ENCODE results near the gene MEIS1. TPM values are rescaled to one million over a fixed set of nuclear protein-coding genes. Genes with fewer than 3 reads are reported as not detected.

Gene MEIS1
- total RNA-seq, 1 experiment from 2014 or later, result 89.4 TPM

DNA sequence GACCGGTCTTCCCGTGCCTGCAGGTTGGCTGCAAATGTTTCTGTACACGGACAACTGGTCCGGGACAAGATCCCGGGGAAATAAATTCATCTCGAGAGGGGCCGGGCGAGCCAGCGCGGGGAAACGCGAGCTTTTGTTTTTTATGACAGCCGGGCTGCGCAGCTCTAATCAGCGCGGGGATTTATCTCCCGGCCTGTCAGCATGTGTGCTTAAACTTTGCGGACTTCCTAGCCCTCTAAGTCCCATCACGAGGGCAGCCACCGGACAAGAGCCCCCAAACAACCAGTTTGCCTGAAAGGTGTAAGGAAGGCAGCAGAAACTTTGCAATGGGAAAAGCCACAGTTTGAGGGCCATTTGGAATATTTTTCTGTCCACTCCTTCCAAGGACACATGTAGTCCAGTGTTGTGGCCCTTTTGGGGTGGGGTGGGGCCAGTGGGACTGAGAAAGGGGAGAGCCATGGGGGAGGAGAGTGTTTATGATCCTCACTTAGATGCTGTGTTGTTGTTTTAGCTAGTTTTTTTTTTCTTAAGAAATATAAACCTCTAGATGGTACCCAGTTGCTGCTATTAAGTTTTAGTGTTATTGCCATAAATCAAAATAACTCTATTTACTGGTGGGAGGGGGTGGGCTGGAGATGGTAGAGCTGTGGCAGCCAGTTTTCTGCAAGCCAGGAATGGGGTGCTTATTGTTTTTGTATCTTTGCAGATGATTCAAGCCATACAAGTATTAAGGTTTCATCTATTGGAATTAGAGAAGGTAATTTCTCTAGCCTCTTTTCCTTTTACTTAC lies 6.0 kb downstream of the MEIS1 start:
- ChIA-PET POLR2A (ENCODE audit: low non-redundant PET) (no interaction called here), CTCF (interaction anchor here (0.7 kb wide), 1 partner anchor 17 kb away, joined by 3 read pairs; no protein-coding TSS in a partner anchor)
- H3K4me3 ChIP-seq (ENCODE audit: low read depth, low read length, poor library complexity, severe bottlenecking), result peak overlapping the region; percentile 59
- H3K27ac ChIP-seq (ENCODE audit: low read depth, low read length, poor library complexity, severe bottlenecking), result peak overlapping the region; percentile 95
- peak; percentile 50 for DNase-seq (ENCODE audit: low spot score)
- H3K9me3 ChIP-seq (ENCODE audit: low read depth, low read length, poor library complexity, severe bottlenecking), result no peaks in the 10 kb centered on the region
- TF ChIP-seq EZH2 (IDR thresholded peaks at IDR 0.05; ENCODE audit: borderline replicate concordance, low read depth, low read length, poor library complexity, severe bottlenecking), result no peak
- TF ChIP-seq, protein P1, sequence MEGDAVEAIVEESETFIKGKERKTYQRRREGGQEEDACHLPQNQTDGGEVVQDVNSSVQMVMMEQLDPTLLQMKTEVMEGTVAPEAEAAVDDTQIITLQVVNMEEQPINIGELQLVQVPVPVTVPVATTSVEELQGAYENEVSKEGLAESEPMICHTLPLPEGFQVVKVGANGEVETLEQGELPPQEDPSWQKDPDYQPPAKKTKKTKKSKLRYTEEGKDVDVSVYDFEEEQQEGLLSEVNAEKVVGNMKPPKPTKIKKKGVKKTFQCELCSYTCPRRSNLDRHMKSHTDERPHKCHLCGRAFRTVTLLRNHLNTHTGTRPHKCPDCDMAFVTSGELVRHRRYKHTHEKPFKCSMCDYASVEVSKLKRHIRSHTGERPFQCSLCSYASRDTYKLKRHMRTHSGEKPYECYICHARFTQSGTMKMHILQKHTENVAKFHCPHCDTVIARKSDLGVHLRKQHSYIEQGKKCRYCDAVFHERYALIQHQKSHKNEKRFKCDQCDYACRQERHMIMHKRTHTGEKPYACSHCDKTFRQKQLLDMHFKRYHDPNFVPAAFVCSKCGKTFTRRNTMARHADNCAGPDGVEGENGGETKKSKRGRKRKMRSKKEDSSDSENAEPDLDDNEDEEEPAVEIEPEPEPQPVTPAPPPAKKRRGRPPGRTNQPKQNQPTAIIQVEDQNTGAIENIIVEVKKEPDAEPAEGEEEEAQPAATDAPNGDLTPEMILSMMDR (conservative IDR thresholded peaks at IDR 0.05; ENCODE audit: low read depth, low read length), result no peak
- peaks cover 30% of the 10 kb centered on the region for H3K4me1 ChIP-seq (ENCODE audit: insufficient read depth, low read length, poor library complexity, severe bottlenecking)
- H3K27me3 ChIP-seq (replicated peaks; ENCODE audit: insufficient read depth, low read depth, low read length, poor library complexity), result no peaks in the 10 kb centered on the region
- BruUV-seq (replicated peaks), result no TSS peak
- intact Hi-C loops (cut with micrococcal nuclease; ENCODE audit: unreplicated experiment), result no loop called here
- peaks cover 82% of the 10 kb centered on the region for H3K36me3 ChIP-seq (ENCODE audit: insufficient read depth, low read length, poor library complexity, severe bottlenecking)

DNA sequence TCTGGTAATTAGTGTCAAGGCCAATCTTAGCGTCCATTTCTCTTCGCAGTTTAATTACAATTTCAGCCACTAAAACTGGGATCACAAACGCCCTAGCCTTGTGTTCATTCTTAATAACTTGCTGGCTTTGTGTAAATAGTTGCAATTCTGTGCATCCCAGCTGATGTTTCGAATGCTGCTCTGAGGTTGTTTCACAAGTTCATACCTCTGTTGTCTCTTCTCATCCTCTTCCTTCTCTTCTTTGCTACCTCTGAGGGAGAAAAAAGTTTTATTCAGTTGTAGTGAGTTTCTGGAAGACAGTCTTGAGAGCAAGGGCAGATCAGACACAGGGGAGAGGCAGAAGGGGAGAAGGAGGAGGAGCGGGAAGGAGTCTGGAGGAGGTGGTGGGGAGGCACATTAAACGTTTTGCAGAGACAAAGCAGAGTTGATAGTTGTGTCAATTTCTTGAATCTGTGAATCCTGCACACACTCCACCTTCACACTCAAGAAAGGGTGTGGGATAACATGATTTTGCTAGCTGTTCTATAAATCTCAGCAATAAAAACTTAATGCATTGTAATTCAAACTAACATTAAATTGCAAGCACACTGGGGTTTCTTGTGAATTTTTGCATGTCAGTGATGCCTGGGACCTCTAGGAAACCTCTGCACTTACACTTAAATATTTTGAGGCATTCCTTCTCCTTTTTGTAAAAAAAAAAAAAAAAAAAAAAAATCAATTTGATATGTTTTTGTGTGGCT lies 6.8 kb downstream of the MEIS1 start:
- Histone ChIP-seq H3K4me1 (ENCODE audit: insufficient read depth, low read length, poor library complexity, severe bottlenecking) (peaks cover 36% of the 10 kb centered on the region), H3K27ac (ENCODE audit: low read depth, low read length, poor library complexity, severe bottlenecking) (peak overlapping the region; percentile 95), H3K9me3 (ENCODE audit: low read depth, low read length, poor library complexity, severe bottlenecking) (no peaks in the 10 kb centered on the region), H3K4me3 (ENCODE audit: low read depth, low read length, poor library complexity, severe bottlenecking) (peak overlapping the region; percentile 59), H3K36me3 (ENCODE audit: insufficient read depth, low read length, poor library complexity, severe bottlenecking) (peaks cover 87% of the 10 kb centered on the region), H3K27me3 (replicated peaks; ENCODE audit: insufficient read depth, low read depth, low read length, poor library complexity) (no peaks in the 10 kb centered on the region)
- no peak for DNase-seq (ENCODE audit: low spot score)
- POLR2A ChIA-PET (ENCODE audit: low non-redundant PET), result no interaction called here
- no TSS peak for BruUV-seq (replicated peaks)
- CTCF ChIA-PET, result no interaction called here
- no peak for TF ChIP-seq EZH2 (IDR thresholded peaks at IDR 0.05; ENCODE audit: borderline replicate concordance, low read depth, low read length, poor library complexity, severe bottlenecking)
- TF ChIP-seq, protein P1 (conservative IDR thresholded peaks at IDR 0.05; ENCODE audit: low read depth, low read length), result no peak
- intact Hi-C loops (cut with micrococcal nuclease; ENCODE audit: unreplicated experiment), result no loop called here

DNA sequence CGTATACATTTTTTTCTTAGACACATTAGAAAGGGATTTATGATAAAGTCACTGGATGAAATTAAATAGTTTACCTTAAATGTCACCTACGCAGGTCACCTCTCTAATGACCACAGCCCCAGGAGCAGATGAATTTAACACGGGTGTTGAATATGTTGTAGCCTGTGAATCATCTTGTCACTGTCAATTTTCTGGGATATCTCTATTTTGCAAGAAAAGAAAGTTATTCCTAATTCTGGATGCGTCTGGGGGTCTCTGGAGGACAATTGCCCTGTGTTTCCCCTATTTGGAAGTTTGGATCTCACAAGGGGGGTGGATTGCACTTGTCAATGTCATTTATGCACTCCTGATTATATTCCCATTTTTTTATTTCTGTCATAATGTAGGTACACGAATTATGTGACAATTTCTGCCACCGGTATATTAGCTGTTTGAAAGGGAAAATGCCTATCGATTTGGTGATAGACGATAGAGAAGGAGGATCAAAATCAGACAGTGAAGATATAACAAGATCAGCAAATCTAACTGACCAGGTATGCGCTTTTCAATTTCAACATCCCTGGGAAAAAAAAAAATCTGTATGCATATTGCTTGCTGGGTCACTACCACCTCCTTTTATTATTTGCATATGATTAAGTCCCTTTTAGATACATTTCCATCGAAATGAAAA lies 7.7 kb downstream of the MEIS1 start:
- H3K4me3 ChIP-seq (ENCODE audit: low read depth, low read length, poor library complexity, severe bottlenecking), result no peak overlapping the region
- peaks cover 95% of the 10 kb centered on the region for H3K36me3 ChIP-seq (ENCODE audit: insufficient read depth, low read length, poor library complexity, severe bottlenecking)

More for the DNA sequence above, 7.7 kb downstream of the MEIS1 start:
- no peaks in the 10 kb centered on the region for H3K27me3 ChIP-seq (replicated peaks; ENCODE audit: insufficient read depth, low read depth, low read length, poor library complexity)
- intact Hi-C loops (cut with micrococcal nuclease; ENCODE audit: unreplicated experiment), result no loop called here
- no peak overlapping the region for H3K27ac ChIP-seq (ENCODE audit: low read depth, low read length, poor library complexity, severe bottlenecking)
- BruUV-seq (replicated peaks), result no TSS peak
- no peaks in the 10 kb centered on the region for H3K9me3 ChIP-seq (ENCODE audit: low read depth, low read length, poor library complexity, severe bottlenecking)
- ChIA-PET CTCF (no interaction called here), POLR2A (ENCODE audit: low non-redundant PET) (no interaction called here)
- no peak for TF ChIP-seq EZH2 (IDR thresholded peaks at IDR 0.05; ENCODE audit: borderline replicate concordance, low read depth, low read length, poor library complexity, severe bottlenecking)
- TF ChIP-seq, protein P1 (conservative IDR thresholded peaks at IDR 0.05; ENCODE audit: low read depth, low read length), result no peak
- peaks cover 44% of the 10 kb centered on the region for H3K4me1 ChIP-seq (ENCODE audit: insufficient read depth, low read length, poor library complexity, severe bottlenecking)
- DNase-seq (ENCODE audit: low spot score), result no peak
